GM20000 (cell line): ENCODE data around the gene RAPGEF4.

Experiments
- DNase-seq: peaks from one replicate; pipeline ENCODE4 v3.0.0; 2012; ENCODE audit warnings: low spot score
- CTCF ChIP-seq: IDR thresholded peaks from 2 replicates; pipeline ENCODE4 v1.5.1; 2012; ENCODE audit warnings: mild to moderate bottlenecking, control low read depth; ENCODE audit errors: extremely low read depth, missing control alignments

Gene RAPGEF4

DNA sequence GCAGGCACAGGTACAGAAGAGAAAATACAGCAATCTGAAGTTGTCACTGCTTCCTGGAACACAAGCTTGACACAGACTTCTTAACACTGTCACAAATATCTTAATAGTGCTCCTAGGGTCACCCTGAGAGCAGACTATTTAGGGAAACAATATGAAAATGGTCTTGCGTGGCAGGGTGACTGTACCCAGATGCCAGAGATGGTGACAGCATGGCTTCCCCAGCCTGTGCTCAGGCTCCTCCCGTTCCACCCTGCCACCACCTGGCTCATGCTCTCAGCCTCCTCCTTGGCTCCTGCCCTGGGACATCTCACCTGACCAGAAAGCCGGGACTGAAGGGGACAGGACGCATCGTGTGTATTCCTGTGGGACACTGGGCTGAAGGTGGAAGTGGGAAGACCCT, 111.5 kb downstream of the RAPGEF4 start:
- no peak for DNase-seq
- no peak for TF ChIP-seq CTCF

DNA sequence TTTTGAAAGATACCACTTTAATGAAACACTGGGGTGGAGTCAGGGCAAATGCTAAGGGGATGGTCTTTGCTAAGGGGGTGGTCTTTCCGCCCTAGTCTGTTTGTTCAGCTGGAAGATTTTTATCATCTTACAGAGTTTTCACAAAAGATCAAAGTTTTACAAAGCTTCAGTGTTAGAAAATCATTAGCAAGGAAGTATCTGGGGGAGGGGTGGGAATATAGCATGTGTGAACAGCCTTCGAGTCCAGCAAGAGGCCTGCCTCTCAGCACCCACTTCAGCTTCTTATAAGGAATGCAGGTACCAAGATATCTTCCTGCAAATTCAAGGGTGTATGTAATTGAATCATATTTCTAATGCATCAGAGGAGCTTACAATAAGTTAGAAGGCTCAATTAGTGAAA, 112.9 kb downstream of the RAPGEF4 start:
- no peak for TF ChIP-seq CTCF
- no peak for DNase-seq

DNA sequence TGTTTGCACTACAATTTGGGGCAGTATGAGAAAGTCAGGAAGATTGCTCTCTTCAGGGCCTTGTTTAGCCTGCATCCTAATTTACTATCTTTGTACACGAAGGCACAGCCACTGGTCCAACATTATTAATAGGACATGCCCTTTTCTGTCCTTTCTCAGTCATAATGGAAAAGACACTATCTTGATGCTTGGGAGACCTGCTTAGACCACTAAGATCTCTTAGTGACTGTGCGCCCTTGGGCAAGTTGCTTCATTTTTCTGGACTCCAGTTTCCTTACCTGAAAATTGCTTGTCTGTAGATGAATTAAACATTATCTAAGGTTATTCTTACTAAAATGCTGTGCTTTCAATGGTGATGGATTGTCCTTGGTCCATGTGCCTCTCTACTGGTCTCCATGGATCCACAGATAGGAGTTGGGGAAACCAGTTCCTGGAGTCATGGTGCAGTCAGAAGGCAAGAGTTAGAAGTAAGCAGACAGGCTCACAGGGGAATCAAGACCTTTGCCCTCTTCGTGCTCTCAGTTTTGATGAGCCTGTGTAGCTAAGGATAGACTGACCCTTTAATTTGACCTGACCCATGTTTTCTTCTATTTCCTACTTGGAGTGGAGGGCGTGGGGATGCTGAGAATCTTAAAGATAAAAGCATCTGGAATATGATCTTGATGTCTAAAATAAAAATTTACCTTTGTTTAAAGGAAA, 114.0 kb downstream of the RAPGEF4 start:
- DNase-seq, result no peak
- no peak for TF ChIP-seq CTCF

GRCh38 chr2:172855588-172855987, 119.9 kb downstream of the RAPGEF4 start:
- no peak for DNase-seq
- TF ChIP-seq CTCF, result no peak

DNA sequence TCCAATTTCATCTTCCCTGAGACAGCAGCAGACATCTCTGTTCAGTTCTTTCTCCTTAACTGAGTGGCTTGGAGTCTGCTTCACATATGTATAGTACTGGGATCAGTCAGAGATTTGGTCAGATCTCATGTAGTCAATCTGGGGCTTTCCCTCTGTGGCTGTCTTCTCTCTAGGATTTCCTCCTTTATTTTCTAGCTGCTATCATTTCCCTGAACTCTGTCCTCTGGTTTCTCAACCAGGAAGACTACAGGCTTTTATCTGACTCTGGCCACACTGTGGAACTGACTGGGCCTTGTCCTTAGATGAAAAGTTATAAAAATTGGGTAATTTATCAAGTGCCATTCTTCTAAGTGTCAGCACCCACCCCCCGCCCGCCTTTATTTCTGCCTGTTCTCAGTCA, 121.0 kb downstream of the RAPGEF4 start:
- TF ChIP-seq CTCF, result no peak
- no peak for DNase-seq

GRCh38 chr2:172858473-172858745, 122.8 kb downstream of the RAPGEF4 start:
- no peak for DNase-seq
- no peak for TF ChIP-seq CTCF

- TF ChIP-seq CTCF, result no peak
- DNase-seq, result no peak
Observed at GRCh38 chr2:172859581-172860335, 124.1 kb downstream of the RAPGEF4 start.
